UCSD-AML1 (cell line): ENCODE data around the gene PRR16.
"Not testable (repeated sequence)": the region's sequence is repeated elsewhere in the genome, so short reads cannot be mapped to it uniquely, and the experiment has no call there.

Source experiments
- DNase-seq: peaks from one replicate; lab custom pipeline; 2025; ENCODE audit not compliant: unreplicated experiment; lab: John Stamatoyannopoulos, UW

The PRR16 gene

DNA sequence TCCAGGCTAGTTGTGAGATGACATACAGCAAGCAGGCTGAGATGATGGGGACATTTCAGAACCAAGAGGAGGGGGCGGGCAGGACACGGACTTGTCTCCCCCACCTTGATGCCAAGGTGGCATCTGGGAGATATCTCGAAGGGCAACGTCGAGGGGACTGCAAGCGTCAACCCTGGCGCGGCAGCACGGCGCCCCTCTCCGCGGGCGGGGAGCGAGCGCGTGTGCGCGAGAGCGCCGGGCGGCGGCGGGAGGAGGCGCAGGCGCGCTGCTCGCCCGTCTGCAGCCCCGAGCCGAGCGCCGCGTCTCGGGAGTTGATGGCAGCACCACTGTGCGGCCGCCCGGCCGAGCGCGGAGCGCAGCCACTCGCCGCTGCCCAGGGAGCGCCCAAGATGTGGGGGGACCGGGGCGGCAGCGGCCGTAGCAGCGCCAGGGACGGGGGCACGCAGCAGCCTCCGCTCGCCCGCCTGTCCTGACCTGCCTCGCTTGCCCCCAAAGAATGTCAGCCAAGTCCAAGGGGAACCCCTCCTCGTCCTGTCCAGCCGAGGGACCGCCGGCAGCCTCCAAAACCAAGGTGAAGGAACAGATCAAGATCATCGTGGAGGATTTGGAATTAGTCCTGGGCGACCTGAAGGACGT is at the start of gene PRR16:
PRR16 (plus strand) TSS at position 310 of the 636 bp plus-strand sequence.
- peak; percentile 56 for DNase-seq

- DNase-seq = no peak
Measured at GRCh38 chr5:120415985-120416384, 48.1 kb upstream of the PRR16 start.

GRCh38 chr5:120419127-120419526 is 45.0 kb upstream of the PRR16 start:
- DNase-seq = no peak

- not testable (repeated sequence) for DNase-seq
Measured at GRCh38 chr5:120426633-120427275, 37.3 kb upstream of the PRR16 start.

DNA sequence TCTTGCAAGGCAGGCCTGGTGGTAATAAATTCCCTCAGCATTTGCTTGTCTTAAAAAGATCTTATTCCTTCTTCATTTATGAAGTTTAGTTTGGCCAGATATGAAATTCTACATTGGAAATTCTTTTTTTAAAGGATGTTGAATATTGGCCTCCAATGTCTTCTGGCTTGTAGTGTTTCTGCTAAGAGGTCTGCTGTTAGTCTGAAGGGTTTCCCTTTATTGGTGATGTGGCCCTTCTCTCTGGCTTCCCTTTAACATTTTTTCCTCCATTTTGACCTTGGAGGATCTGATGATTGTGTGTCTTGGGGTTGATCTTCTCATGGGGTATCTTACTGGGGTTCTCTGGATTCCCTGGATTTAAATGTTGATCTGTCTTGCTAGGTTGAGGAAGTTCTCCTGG is 33.5 kb upstream of the PRR16 start:
- no peak for DNase-seq

DNA sequence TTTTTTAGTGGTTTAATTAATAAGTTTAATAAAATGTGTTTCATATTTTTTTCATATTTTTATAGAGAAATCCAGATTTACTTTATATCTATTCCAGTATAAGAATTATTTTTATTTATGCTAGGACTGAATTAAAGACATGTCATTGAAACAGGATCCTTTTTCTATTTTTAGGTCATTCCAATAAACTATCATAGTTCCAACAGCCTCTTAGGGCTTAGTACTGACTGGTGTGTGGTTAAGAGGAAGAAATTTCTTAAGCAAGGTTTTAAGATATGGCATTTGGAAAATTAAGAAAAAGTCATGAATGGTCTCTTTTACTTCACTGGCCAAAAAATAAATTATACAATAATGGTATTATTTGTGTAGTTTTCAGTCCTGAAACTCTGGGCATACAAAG is 31.2 kb upstream of the PRR16 start:
- DNase-seq = no peak

DNA sequence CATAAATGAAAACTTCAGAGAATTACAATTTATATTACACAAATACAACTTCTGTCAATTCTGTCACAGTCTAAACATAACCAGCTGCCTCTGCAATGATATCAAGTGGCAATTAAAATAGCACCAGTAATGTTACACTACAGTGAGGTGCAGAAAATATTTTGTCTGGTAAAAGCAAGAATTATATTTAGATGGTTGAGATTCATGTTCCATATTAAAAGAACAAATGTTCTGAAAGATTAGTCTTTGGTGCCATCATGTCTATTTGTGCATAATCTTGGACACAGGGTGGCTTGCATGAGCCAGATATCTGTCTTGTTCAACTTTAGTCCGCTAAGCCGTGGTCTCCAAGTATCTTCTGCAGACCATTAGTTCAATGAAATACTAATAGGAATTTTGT is 29.0 kb upstream of the PRR16 start:
- DNase-seq = no peak

DNA sequence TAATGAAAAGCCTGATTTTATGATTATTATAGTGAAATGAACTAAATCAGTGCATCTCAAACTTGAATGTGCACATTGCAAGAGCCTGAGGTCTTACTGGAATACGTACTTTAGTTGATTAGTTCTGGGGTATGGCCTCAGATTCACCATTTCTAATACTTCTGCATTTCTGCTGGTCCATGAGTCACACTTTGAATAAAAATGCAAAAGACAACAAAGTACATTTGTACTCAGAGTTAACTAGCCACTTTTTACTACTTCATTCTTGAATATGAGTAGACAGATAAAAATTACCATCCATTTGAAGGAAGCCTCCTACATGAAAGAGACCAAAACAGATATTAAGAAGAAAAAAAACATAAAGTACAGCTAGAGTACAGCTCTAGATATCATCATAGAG is 27.1 kb upstream of the PRR16 start:
- no peak for DNase-seq

- no peak for DNase-seq
Measured at GRCh38 chr5:120442694-120443093, 21.4 kb upstream of the PRR16 start.

DNA sequence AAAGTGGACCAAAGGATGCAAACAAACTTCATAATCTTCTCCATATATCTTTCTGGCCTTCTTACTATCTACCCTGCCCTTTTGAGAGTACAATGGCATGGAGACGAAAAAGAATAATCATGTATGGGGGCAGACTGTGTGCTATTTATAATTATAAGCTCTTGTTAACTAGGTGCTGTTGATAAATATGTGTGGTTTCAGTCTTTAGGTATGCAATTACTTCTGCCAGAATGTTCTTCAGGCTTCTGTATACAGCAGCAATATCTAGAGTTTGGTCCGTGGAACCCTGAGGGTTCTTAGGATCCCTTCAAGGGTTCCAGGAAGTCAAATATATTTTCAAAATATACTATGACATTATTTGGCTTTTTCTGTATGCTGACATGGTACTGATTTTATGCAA is 20.5 kb upstream of the PRR16 start:
- no peak for DNase-seq

- DNase-seq = no peak
Measured at GRCh38 chr5:120446068-120446492, 18.0 kb upstream of the PRR16 start.

DNA sequence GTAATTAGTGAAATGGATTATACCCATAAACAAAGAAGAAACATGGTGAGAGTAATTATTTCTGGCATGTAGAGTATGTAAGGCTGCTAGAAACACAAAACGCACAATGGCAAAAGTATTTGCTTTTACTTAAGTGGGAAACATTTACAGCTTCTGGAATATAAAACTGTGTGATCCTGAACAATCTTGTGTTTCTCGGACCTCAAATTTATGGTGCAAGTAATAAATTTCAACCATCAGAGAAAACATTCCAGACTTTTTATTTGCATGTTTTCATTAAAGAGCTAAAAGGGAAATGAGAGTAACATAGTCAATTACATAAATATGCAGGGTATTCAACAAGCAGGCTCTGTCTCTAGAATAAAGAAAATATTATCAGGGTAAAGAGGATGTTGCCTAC is 17.2 kb upstream of the PRR16 start:
- DNase-seq = no peak

DNA sequence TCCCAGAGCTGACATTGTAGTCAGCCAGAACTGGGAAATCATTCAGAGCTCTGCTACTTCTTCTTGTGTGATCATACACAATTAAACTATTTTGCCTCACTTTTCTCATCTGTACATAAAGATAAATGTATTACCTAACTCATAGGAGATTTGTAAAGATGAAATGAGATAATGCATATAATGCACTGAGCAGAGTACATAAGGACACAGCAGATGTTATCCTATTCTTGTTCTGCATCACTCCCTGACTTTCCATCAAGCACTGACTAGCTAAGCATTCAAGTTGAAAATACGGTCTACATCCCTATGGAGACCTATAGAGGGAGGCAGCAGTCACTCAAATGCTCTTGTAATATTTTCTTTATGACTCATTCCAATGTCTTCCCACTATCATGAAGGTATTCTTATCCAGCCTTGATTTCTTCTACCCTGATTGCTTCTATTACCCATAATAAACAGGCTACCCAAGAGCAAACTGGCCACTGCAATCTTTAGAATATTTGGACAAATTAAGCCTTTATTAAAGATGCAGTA is 16.3 kb upstream of the PRR16 start:
- no peak for DNase-seq

DNA sequence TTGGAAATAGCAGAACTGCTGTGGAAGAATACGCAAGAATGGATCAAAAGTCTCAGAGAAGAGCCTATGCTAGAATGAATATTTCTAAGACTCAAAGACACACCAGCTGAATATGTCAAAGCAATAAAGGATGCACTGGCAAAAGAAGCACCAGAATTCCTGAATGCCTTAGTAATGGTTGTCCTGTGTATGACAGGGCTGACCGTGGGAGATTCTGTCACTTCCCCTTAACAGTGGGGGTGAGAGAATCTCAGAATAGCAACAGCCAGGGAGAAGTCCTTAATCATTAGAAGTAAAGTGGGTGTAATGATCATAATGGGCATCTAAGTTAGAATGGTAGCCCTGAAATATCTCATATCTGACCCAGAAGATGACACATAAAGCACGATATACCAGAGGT is 14.6 kb upstream of the PRR16 start:
- no peak for DNase-seq

GRCh38 chr5:120450910-120451309 is 13.2 kb upstream of the PRR16 start:
- no peak for DNase-seq

GRCh38 chr5:120451445-120451844 is 12.7 kb upstream of the PRR16 start:
- DNase-seq = no peak

DNA sequence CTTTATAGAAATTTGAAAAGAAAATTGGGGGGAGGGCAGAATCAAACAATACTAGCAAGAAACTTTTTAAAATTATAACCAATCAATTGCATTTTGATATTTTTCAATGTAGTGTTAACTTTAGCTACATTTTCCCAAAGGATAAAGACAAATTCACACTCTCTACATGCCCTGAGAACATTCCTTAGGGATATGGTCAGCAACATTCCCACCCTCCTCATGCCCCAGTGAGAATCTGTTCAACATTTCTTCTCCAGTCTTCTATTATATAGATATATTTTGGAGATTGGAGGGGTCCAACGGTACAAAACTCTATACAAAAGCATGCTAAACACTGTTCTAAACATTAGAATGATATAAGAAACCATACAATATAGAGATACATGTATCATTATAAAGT is 11.6 kb upstream of the PRR16 start:
- no peak for DNase-seq

DNA sequence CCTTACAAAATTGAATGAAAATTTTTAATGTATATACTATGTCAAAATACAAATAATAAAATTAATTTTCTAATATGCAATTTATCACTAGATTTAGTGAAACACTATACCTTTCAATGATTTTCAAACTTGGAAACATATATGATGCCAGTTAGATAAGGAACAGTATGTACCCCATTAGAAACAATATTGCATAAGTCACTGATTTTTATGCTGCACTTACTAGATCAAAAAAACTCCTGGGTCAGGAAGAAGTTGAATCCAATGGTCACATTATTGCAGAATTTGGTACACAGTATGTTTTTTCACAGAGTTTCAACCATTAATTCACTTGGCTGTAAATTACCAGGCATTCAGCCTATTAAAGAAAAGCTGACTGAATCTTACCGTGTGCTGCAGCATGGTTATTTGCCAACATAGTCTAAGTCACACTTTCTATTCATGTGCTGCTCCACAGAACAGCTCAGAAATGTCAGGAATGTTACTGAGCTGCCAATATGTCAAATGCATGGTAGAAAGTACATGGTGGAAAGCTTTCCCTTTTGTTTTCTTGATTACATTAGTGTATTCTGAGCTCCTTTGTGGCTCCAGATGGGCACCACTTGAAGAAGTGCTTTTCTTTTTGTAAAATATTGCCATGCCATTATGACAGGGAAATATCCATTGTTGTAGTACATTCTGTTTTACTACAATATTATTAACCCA is 9.9 kb upstream of the PRR16 start:
- no peak for DNase-seq

DNA sequence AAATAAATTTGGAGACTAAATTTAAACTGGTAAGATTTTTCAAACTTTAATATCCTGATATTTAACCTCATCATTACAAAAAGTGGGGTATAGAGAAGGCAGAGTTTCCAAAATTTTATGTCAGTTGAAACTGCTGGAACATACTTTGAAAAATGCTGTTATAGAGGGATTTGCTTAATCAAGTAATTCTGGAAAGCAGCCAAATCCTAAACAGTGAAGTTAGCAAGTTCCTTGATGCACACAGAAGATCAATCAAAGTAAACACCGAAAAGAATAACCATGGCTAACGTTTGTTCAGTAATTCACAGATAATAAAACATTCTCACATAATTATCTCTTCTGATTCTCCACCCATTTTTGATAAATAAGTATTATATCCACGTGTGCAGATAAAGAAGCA is 8.1 kb upstream of the PRR16 start:
- no peak for DNase-seq

- peak; percentile 68 for DNase-seq
Measured at GRCh38 chr5:120457839-120458507, 6.1 kb upstream of the PRR16 start.

DNA sequence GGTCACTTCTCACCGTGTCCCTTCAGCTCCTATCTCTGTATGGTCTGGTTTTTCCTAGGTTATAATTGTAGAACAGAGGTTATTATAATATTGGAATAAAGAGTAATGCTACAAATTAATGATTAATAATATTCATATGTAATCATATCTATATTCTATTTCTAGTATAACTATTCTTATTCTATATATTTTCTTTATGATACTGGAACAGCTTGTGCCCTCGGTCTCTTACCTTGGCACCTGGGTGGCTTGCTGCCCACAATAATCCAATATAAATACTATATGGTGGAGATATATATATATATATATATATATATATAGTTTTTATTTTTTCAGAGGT is 5.6 kb upstream of the PRR16 start:
- DNase-seq = not testable (repeated sequence)

DNA sequence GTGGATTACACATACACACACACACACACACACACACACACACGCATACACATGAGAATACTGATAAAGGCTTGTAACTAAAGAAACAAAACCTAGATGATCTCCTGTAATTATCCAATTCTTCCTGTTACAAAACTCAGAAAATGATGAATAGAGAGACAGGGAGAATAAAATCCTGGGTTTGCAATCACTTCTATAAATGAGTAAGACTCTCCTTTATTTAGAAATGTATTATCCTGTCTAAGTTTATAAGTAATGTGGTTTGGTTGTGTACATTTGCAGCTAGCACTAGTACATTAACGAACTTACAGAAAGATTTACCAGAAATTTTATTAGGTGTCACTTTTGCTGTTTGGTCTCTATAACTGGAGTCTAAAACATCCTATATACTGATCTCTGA is 2.8 kb upstream of the PRR16 start:
- DNase-seq = no peak
